ENCODE results near the gene RABL6.

Gene RABL6

GRCh38 chr9:136867917-136868316 is 60.2 kb downstream of the RABL6 start:
- no peak for TF ChIP-seq CTCF (IDR thresholded peaks at IDR 0.05)

- TF ChIP-seq CTCF (IDR thresholded peaks at IDR 0.05), result no peak
These were observed 60.9 kb downstream of the RABL6 start for GRCh38 chr9:136868644-136869043.

GRCh38 chr9:136875155-136875554 is 67.4 kb downstream of the RABL6 start:
- no peak for TF ChIP-seq CTCF (IDR thresholded peaks at IDR 0.05)

- no peak for TF ChIP-seq CTCF (IDR thresholded peaks at IDR 0.05)
These were observed 68.7 kb downstream of the RABL6 start for GRCh38 chr9:136876476-136876875.

GRCh38 chr9:136880651-136881050 is 72.9 kb downstream of the RABL6 start:
- no peak for TF ChIP-seq CTCF (IDR thresholded peaks at IDR 0.05)

GRCh38 chr9:136881691-136882108 is 74.0 kb downstream of the RABL6 start:
- TF ChIP-seq CTCF (IDR thresholded peaks at IDR 0.05), result no peak

GRCh38 chr9:136882109-136882946 is 74.6 kb downstream of the RABL6 start:
- TF ChIP-seq CTCF (IDR thresholded peaks at IDR 0.05), result no peak
